Stimulated activated CD4-positive, alpha-beta T cell treated with anti-CD3 and anti-CD28 coated beads, Interleukin-2, amount 100 ng/mL, for 24 hours (primary cell): ENCODE results near the gene GNG11.
"Not testable (repeated sequence)": the region's sequence is repeated elsewhere in the genome, so short reads cannot be mapped to it uniquely, and the experiment has no call there.

Experiments used
- DNase-seq, 2 donors: peaks; one replicate each; pipeline ENCODE4 v3.0.0-alpha.2; 2020

Gene GNG11

GRCh38 chr7:93921607-93922566 lies at the start of gene GNG11:
Gene GNG11 (plus strand): TSS chr7:93921735. CDS start chr7:93922138, 403 bp downstream.
- DNase-seq: peak; percentile 21 to 43

- no peak for DNase-seq
These were observed 47.4 kb upstream of the GNG11 start for GRCh38 chr7:93873998-93874574.

- DNase-seq: no peak
These were observed 43.8 kb upstream of the GNG11 start for GRCh38 chr7:93877742-93878141.

- DNase-seq: no peak
These were observed 42.2 kb upstream of the GNG11 start for GRCh38 chr7:93879356-93879755.

GRCh38 chr7:93882468-93882867 lies 39.1 kb upstream of the GNG11 start:
- DNase-seq: no peak

GRCh38 chr7:93883078-93883916 lies 38.2 kb upstream of the GNG11 start:
- DNase-seq: no peak

- DNase-seq: no peak
These were observed 37.6 kb upstream of the GNG11 start for GRCh38 chr7:93883917-93884345.

GRCh38 chr7:93884541-93884940 lies 37.0 kb upstream of the GNG11 start:
- no peak for DNase-seq

GRCh38 chr7:93889261-93889660 lies 32.3 kb upstream of the GNG11 start:
- no peak for DNase-seq

- DNase-seq: peak in 1 of 2 donors; percentile 7
These were observed 31.5 kb upstream of the GNG11 start for GRCh38 chr7:93890041-93890463.

GRCh38 chr7:93890464-93891068 lies 31.0 kb upstream of the GNG11 start, which contains the start of gene TFPI2:
Gene TFPI2 (minus strand): TSS chr7:93890753. CDS start chr7:93890678, 75 bp downstream.
- DNase-seq: peak in 1 of 2 donors; percentile 27

GRCh38 chr7:93894426-93894825 lies 27.1 kb upstream of the GNG11 start:
- DNase-seq: no peak

GRCh38 chr7:93894966-93895640 lies 26.4 kb upstream of the GNG11 start:
- no peak for DNase-seq

- DNase-seq: no peak
These were observed 25.5 kb upstream of the GNG11 start for GRCh38 chr7:93895859-93896600.

- no peak for DNase-seq
These were observed 23.9 kb upstream of the GNG11 start for GRCh38 chr7:93897680-93898079.

- DNase-seq: no peak
These were observed 18.6 kb upstream of the GNG11 start for GRCh38 chr7:93902777-93903423.

- no peak for DNase-seq
These were observed 15.3 kb upstream of the GNG11 start, which contains the start of gene GNGT1 for GRCh38 chr7:93906267-93906666. Gene GNGT1 (plus strand): TSS chr7:93906567. CDS start chr7:93906747, 180 bp downstream.

GRCh38 chr7:93910076-93910994 lies 11.2 kb upstream of the GNG11 start:
- no peak for DNase-seq

GRCh38 chr7:93911242-93911641 lies 10.3 kb upstream of the GNG11 start:
- not testable (repeated sequence) for DNase-seq
